Esophagus squamous epithelium (tissue), 4 donors: ENCODE data around the gene ELP4.

ENCODE experiments used
- CTCF ChIP-seq, 6 experiments: fragments of 450-650 bp in 4 of 6; fragments of 200-600 bp in 2 of 6; sonication (generic) in 2 of 6; IDR thresholded peaks; one replicate each; pipeline ENCODE4 v1.5.1; 2016 to 2019; ENCODE audit warnings: antibody characterized with exemption in 6 of 6, mild to moderate bottlenecking in 4 of 6, moderate library complexity in 4 of 6
- POLR2A ChIP-seq, 4 donors: fragments of 450-650 bp; IDR thresholded peaks; one replicate each; pipeline ENCODE4 v1.6.1; 2017; ENCODE audit warnings: antibody characterized with exemption in 4 of 4, mild to moderate bottlenecking in 4 of 4, moderate library complexity in 3 of 4

- TF ChIP-seq CTCF (IDR thresholded peaks at IDR 0.05) (no peak), POLR2A (IDR thresholded peaks at IDR 0.05) (no peak)
Measured at GRCh38 chr11:31620434-31620833, 110.9 kb downstream of the ELP4 start.
